Osteoblast (primary cell): ENCODE results near the gene MRPS27. TPM values are rescaled to one million over a fixed set of nuclear protein-coding genes. Genes with fewer than 3 reads are reported as not detected.

Experiments
- DNase-seq: peaks from one replicate; pipeline ENCODE4 v3.0.0; 2011; ENCODE audit warnings: low spot score, mixed read lengths; ENCODE audit not compliant: insufficient read length; ENCODE audit errors: missing footprints
- H2AFZ ChIP-seq: 2 replicates; pipeline ENCODE4 v1.6.0; 2011; ENCODE audit warnings: mild to moderate bottlenecking, low read length
- H3K27ac ChIP-seq: 2 replicates; pipeline ENCODE4 v1.5.1; 2011; ENCODE audit warnings: mild to moderate bottlenecking, low read depth, low read length, moderate library complexity
- H3K27me3 ChIP-seq: 2 replicates; pipeline ENCODE4 v1.6.0; 2012; ENCODE audit warnings: mild to moderate bottlenecking, control low read depth, inconsistent platforms, low read length, moderate library complexity; ENCODE audit not compliant: insufficient read depth
- H3K36me3 ChIP-seq: 2 replicates; pipeline ENCODE4 v1.5.1; 2011; ENCODE audit warnings: mild to moderate bottlenecking, low read length, control low read depth, moderate library complexity; ENCODE audit not compliant: insufficient read depth
- H3K4me1 ChIP-seq: 2 replicates; pipeline ENCODE4 v1.5.1; 2011; ENCODE audit warnings: mild to moderate bottlenecking, low read length, control low read depth, moderate library complexity; ENCODE audit not compliant: insufficient read depth
- H3K4me2 ChIP-seq: 2 replicates; pipeline ENCODE4 v1.6.0; 2011; ENCODE audit warnings: mild to moderate bottlenecking, low read length; ENCODE audit not compliant: insufficient read depth
- H3K4me3 ChIP-seq: fragments of 200-600 bp; sonication (generic); 3 replicates; pipeline ENCODE4 v1.5.1; 2012; ENCODE audit warnings: mild to moderate bottlenecking, low read length, inconsistent platforms; ENCODE audit not compliant: insufficient read depth
- H3K79me2 ChIP-seq: 2 replicates; pipeline ENCODE4 v1.6.0; 2012; ENCODE audit warnings: mild to moderate bottlenecking, low read length, control low read depth, inconsistent platforms; ENCODE audit not compliant: insufficient read depth
- H3K9me3 ChIP-seq: 2 replicates; pipeline ENCODE4 v1.5.1; 2011; ENCODE audit warnings: low read depth, low read length, control low read depth
- H4K20me1 ChIP-seq: 2 replicates; pipeline ENCODE4 v1.6.0; 2012; ENCODE audit warnings: mild to moderate bottlenecking, low read length, control low read depth; ENCODE audit not compliant: insufficient read depth
- CTCF ChIP-seq: IDR thresholded peaks from 2 replicates; pipeline ENCODE4 v1.5.1; 2011; ENCODE audit warnings: mild to moderate bottlenecking, low read depth, low read length, moderate library complexity; ENCODE audit errors: extremely low read depth
- total RNA-seq: library from RNA; depleted of rRNA; stranded (reverse); fragments of >200 nt; gene quantifications from 2 replicates; pipeline ENCODE4 v1.2.3, GENCODE V29; 2012

Gene MRPS27
- total RNA-seq, 1 donor = 106 TPM

GRCh38 chr5:72179816-72180440 lies 140.1 kb downstream of the MRPS27 start:
- H3K27ac ChIP-seq = peak overlapping the region; percentile 91
- peak overlapping the region; percentile 59 for H3K4me3 ChIP-seq
- peak; percentile 41 for DNase-seq
- H4K20me1 ChIP-seq = no peaks in the 10 kb centered on the region
- H3K4me2 ChIP-seq = peak overlapping the region; percentile 78
- no peak for TF ChIP-seq CTCF
- H3K36me3 ChIP-seq = peaks cover 38% of the 10 kb centered on the region
- H3K79me2 ChIP-seq = peaks cover 87% of the 10 kb centered on the region
- peak overlapping the region; percentile 36 for H2AFZ ChIP-seq
- H3K4me1 ChIP-seq = peaks cover 26% of the 10 kb centered on the region
- H3K9me3 ChIP-seq = no peaks in the 10 kb centered on the region
- no peaks in the 10 kb centered on the region for H3K27me3 ChIP-seq

GRCh38 chr5:72179028-72179815 lies 140.8 kb downstream of the MRPS27 start:
- Histone ChIP-seq H3K4me1 (peaks cover 26% of the 10 kb centered on the region), H3K4me3 (peak overlapping the region; percentile 59), H3K79me2 (peaks cover 84% of the 10 kb centered on the region), H3K4me2 (peak overlapping the region; percentile 78), H3K27ac (peak overlapping the region; percentile 91), H3K27me3 (no peaks in the 10 kb centered on the region), H2AFZ (peak overlapping the region; percentile 36), H4K20me1 (no peaks in the 10 kb centered on the region), H3K36me3 (peaks cover 35% of the 10 kb centered on the region), H3K9me3 (no peaks in the 10 kb centered on the region)
- DNase-seq = peak; percentile 94
- TF ChIP-seq CTCF = no peak

- H3K79me2 ChIP-seq = peaks cover 82% of the 10 kb centered on the region
- no peaks in the 10 kb centered on the region for H4K20me1 ChIP-seq
- no peak overlapping the region for H3K4me3 ChIP-seq
- no peaks in the 10 kb centered on the region for H3K27me3 ChIP-seq
- DNase-seq = no peak
- no peaks in the 10 kb centered on the region for H3K9me3 ChIP-seq
- H3K27ac ChIP-seq = no peak overlapping the region
- H2AFZ ChIP-seq = no peak overlapping the region
- no peak for TF ChIP-seq CTCF
- no peak overlapping the region for H3K4me2 ChIP-seq
- peaks cover 29% of the 10 kb centered on the region for H3K36me3 ChIP-seq
- peaks cover 26% of the 10 kb centered on the region for H3K4me1 ChIP-seq
These were observed 142.5 kb downstream of the MRPS27 start for GRCh38 chr5:72177538-72177937.

- H3K27me3 ChIP-seq = no peaks in the 10 kb centered on the region
- peaks cover 3% of the 10 kb centered on the region for H4K20me1 ChIP-seq
- DNase-seq = no peak
- peaks cover 91% of the 10 kb centered on the region for H3K79me2 ChIP-seq
- no peak for TF ChIP-seq CTCF
- no peaks in the 10 kb centered on the region for H3K9me3 ChIP-seq
- peaks cover 4% of the 10 kb centered on the region for H3K4me1 ChIP-seq
- H3K27ac ChIP-seq = no peak overlapping the region
- no peak overlapping the region for H3K4me2 ChIP-seq
- no peak overlapping the region for H3K4me3 ChIP-seq
- peaks cover 26% of the 10 kb centered on the region for H3K36me3 ChIP-seq
- H2AFZ ChIP-seq = no peak overlapping the region
These were observed 147.3 kb downstream of the MRPS27 start for GRCh38 chr5:72172786-72173185.
